ENCODE measurements around the gene ROR1. TPM values are rescaled to one million over a fixed set of nuclear protein-coding genes. Genes with fewer than 3 reads are reported as not detected.

ROR1 gene
- total RNA-seq, 1 experiment from 2014 or later: 37.2 TPM

DNA sequence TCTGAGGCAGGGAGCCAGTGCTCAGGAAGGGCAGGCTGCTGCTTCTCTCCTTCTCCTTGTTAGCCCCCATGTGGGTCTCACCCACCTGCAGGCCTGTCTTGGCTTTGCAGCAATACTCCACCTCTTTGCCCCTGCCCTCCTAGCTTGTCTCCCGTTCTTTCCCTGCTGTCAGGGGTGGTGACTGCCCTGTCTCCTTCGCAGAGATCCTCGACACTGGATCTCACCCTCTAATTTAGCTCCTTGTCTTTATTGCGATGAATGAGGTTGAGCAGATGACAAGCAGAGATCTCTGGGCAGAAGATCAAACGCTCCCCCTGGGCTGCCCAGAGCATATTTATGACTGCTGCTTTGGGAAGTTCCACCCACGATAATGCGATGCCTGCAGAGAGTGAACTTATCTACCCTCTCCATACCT is 199.2 kb downstream of the ROR1 start:
- H3K9me3 ChIP-seq: no peaks in the 10 kb centered on the region
- Mint-ChIP-seq H3K4me1 (ENCODE audit: low read depth, unreplicated experiment) (peaks cover 17% of the 10 kb centered on the region), H3K27me3 (ENCODE audit: insufficient read depth, unreplicated experiment) (no peaks in the 10 kb centered on the region), H3K36me3 (ENCODE audit: insufficient read depth, unreplicated experiment) (peaks cover 13% of the 10 kb centered on the region), H3K27ac (ENCODE audit: unreplicated experiment) (no peak overlapping the region), H3K4me3 (ENCODE audit: unreplicated experiment) (no peak overlapping the region), H3K9me3 (ENCODE audit: unreplicated experiment) (peaks cover 10% of the 10 kb centered on the region)
- no TSS peak for BruUV-seq (replicated peaks)
- no peak overlapping the region for H3K4me3 ChIP-seq (ENCODE audit: low read depth, low read length)
- no peaks in the 10 kb centered on the region for H3K36me3 ChIP-seq (ENCODE audit: control insufficient read depth, insufficient read depth, low read length)
- DNase-seq: no peak
- H3K27me3 ChIP-seq (replicated peaks; ENCODE audit: control insufficient read depth, insufficient read depth, low read length): no peaks in the 10 kb centered on the region
- intact Hi-C loops (cut with micrococcal nuclease; ENCODE audit: unreplicated experiment): no loop called here
- POLR2A ChIA-PET: no interaction called here
- CTCF ChIA-PET: no interaction called here
- no peak for TF ChIP-seq CTCF (IDR thresholded peaks at IDR 0.05; ENCODE audit: insufficient read depth in 1 of 2, low read depth in 1 of 2, low read length in 1 of 2, severe bottlenecking in 1 of 2, unreplicated experiment in 1 of 2)
- 0 out of 2 replicates have a peak, but pooled peaks cover 3% of the 10 kb centered on the region for H3K4me1 ChIP-seq

DNA sequence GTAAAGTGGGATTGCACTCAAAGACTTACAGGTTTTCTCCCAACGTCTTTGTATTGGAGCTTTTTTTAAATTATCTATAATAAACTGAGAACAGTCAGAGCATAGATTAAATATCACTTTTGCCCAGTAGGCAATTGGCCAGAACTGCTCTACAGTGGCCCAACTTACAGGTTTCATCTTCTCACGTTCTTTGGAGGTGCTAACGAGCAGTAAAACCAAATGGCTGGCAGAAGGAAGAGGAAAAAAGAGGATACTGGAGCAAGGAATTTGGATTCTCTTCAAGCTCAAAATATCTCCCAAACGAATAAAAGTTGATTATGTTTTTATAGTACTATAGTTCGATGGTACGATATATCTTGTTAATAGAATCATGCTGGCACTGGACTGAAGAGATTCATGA is 201.1 kb downstream of the ROR1 start:
- Histone ChIP-seq H3K4me3 (ENCODE audit: low read depth, low read length) (no peak overlapping the region), H3K9me3 (no peaks in the 10 kb centered on the region), H3K27me3 (replicated peaks; ENCODE audit: control insufficient read depth, insufficient read depth, low read length) (no peaks in the 10 kb centered on the region), H3K4me1 (0 out of 2 replicates have a peak, but pooled peaks cover under 1% of the 10 kb centered on the region), H3K36me3 (ENCODE audit: control insufficient read depth, insufficient read depth, low read length) (no peaks in the 10 kb centered on the region)
- intact Hi-C loops (cut with micrococcal nuclease; ENCODE audit: unreplicated experiment): no loop called here
- Mint-ChIP-seq H3K4me3 (ENCODE audit: unreplicated experiment) (no peak overlapping the region), H3K27ac (ENCODE audit: unreplicated experiment) (no peak overlapping the region), H3K9me3 (ENCODE audit: unreplicated experiment) (peaks cover 1% of the 10 kb centered on the region), H3K36me3 (ENCODE audit: insufficient read depth, unreplicated experiment) (peaks cover 2% of the 10 kb centered on the region), H3K27me3 (ENCODE audit: insufficient read depth, unreplicated experiment) (no peaks in the 10 kb centered on the region), H3K4me1 (ENCODE audit: low read depth, unreplicated experiment) (peaks cover 14% of the 10 kb centered on the region)
- POLR2A ChIA-PET: no interaction called here
- CTCF ChIA-PET: no interaction called here
- BruUV-seq (replicated peaks): no TSS peak
- no peak for TF ChIP-seq CTCF (IDR thresholded peaks at IDR 0.05; ENCODE audit: insufficient read depth in 1 of 2, low read depth in 1 of 2, low read length in 1 of 2, severe bottlenecking in 1 of 2, unreplicated experiment in 1 of 2)
- no peak for DNase-seq

DNA sequence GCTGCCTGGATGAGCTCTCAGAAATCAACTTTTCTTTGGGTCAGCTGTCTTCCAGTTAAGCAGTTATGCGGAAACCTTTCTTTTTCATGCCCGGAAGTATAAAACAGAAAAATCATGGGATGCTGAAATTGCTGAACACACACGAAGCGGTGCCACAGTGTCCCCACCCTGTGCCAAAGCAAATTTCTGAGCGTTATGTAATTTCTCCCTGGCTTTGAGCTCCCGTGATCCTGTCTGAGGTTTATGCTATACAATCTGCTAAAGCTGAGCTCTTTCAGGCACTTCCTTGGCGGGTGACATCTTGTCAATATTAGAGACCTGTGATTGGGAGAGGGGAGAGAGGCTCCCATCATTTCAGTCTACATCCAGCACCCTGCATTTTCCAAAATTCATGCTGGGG is 201.7 kb downstream of the ROR1 start:
- H3K4me3 ChIP-seq (ENCODE audit: low read depth, low read length): no peak overlapping the region
- TF ChIP-seq CTCF (IDR thresholded peaks at IDR 0.05; ENCODE audit: insufficient read depth in 1 of 2, low read depth in 1 of 2, low read length in 1 of 2, severe bottlenecking in 1 of 2, unreplicated experiment in 1 of 2): no peak
- no peak overlapping the region for H3K27ac Mint-ChIP-seq (ENCODE audit: unreplicated experiment)
- no peaks in the 10 kb centered on the region for H3K36me3 ChIP-seq (ENCODE audit: control insufficient read depth, insufficient read depth, low read length)
- no peaks in the 10 kb centered on the region for H3K9me3 ChIP-seq
- BruUV-seq (replicated peaks): no TSS peak
- POLR2A ChIA-PET: no interaction called here
- peaks cover 12% of the 10 kb centered on the region for H3K4me1 Mint-ChIP-seq (ENCODE audit: low read depth, unreplicated experiment)
- no peak overlapping the region for H3K4me3 Mint-ChIP-seq (ENCODE audit: unreplicated experiment)
- CTCF ChIA-PET: no interaction called here
- intact Hi-C loops (cut with micrococcal nuclease; ENCODE audit: unreplicated experiment): no loop called here
- no peaks in the 10 kb centered on the region for H3K36me3 Mint-ChIP-seq (ENCODE audit: insufficient read depth, unreplicated experiment)
- no peaks in the 10 kb centered on the region for H3K27me3 Mint-ChIP-seq (ENCODE audit: insufficient read depth, unreplicated experiment)
- H3K27me3 ChIP-seq (replicated peaks; ENCODE audit: control insufficient read depth, insufficient read depth, low read length): no peaks in the 10 kb centered on the region
- no peaks in the 10 kb centered on the region for H3K4me1 ChIP-seq
- H3K9me3 Mint-ChIP-seq (ENCODE audit: unreplicated experiment): no peaks in the 10 kb centered on the region
- DNase-seq: no peak

All from Caco-2 (cell line).